Thyroid gland (tissue), 4 donors: ENCODE results near the gene SUPT20H. TPM values are rescaled to one million over a fixed set of nuclear protein-coding genes. Genes with fewer than 3 reads are reported as not detected.

Experiments used
- DNase-seq, 2 donors: peaks; one replicate each; pipeline ENCODE4 v3.0.0-alpha.2; 2019
- H3K27ac ChIP-seq, 3 donors: fragments of 200-600 bp; sonication (generic); 1 replicate in 2 of 3; 2 replicates in 1 of 3; pipeline ENCODE4 v1.5.1; 2016 to 2019; ENCODE audit warnings: mild to moderate bottlenecking in 1 of 3, moderate library complexity in 1 of 3
- H3K27me3 ChIP-seq: fragments of 200-600 bp; sonication (generic); one replicate; pipeline ENCODE4 v1.5.1; 2019
- H3K36me3 ChIP-seq, 2 donors: fragments of 200-600 bp; sonication (generic); one replicate each; pipeline ENCODE4 v1.5.1; 2016 to 2019
- H3K4me1 ChIP-seq, 2 donors: fragments of 200-600 bp; sonication (generic); one replicate each; pipeline ENCODE4 v1.5.1; 2017 to 2019
- H3K4me3 ChIP-seq, 3 donors: fragments of 200-600 bp; sonication (generic); replicated peaks in 1 of 3; 1 replicate in 2 of 3; 2 replicates in 1 of 3; pipeline ENCODE4 v1.5.1; 2016; ENCODE audit warnings: mild to moderate bottlenecking in 1 of 3
- H3K9me3 ChIP-seq: fragments of 200-600 bp; sonication (generic); one replicate; pipeline ENCODE4 v1.5.1; 2017
- CTCF ChIP-seq, 6 experiments: fragments of 200-600 bp in 3 of 6; fragments of 450-650 bp in 3 of 6; sonication (generic) in 3 of 6; IDR thresholded peaks; one replicate each; pipeline ENCODE4 v1.5.1; 2016 to 2019; ENCODE audit warnings: antibody characterized with exemption in 6 of 6, mild to moderate bottlenecking in 2 of 6, inconsistent platforms in 1 of 6, moderate library complexity in 1 of 6
- POLR2A ChIP-seq, 2 donors: fragments of 450-650 bp; IDR thresholded peaks; one replicate each; pipeline ENCODE4 v1.6.1; 2017; ENCODE audit warnings: antibody characterized with exemption in 2 of 2, mild to moderate bottlenecking in 2 of 2, moderate library complexity in 1 of 2
- WGBS, 2 donors: methylation state at CpG; one replicate each; pipeline ENCODE4 v1.1.5; 2017; 5-methylcytosine and 5-hydroxymethylcytosine counted together
- intact Hi-C: fragments of 100-400 bp; cut with DNase I; formaldehyde crosslinking; loops from one replicate; pipeline ENCODE4 v1.15.1; 2023
- total RNA-seq, 4 donors: library from RNA; depleted of rRNA; stranded (reverse); fragments of >200 nt; gene quantifications; one replicate each; pipeline ENCODE4 v1.2.3, GENCODE V29; 2016

Gene SUPT20H
- total RNA-seq, 4 donors from 2014 or later = 59.5 to 85.6 (median 72.9) TPM

- no peak for DNase-seq
- Histone ChIP-seq H3K27ac (no peak overlapping the region), H3K36me3 (no peaks in the 10 kb centered on the region), H3K4me3 (no peak overlapping the region), H3K4me1 (no peaks in the 10 kb centered on the region), H3K27me3 (no peaks in the 10 kb centered on the region), H3K9me3 (no peaks in the 10 kb centered on the region)
- WGBS, 2 donors = 84 to 85% methylated on average over 4 of the region's 4 CpGs
- TF ChIP-seq POLR2A (IDR thresholded peaks at IDR 0.05) = no peak
- TF ChIP-seq CTCF (IDR thresholded peaks at IDR 0.05) = no peak
- intact Hi-C loops = no loop called here
Measured at GRCh38 chr13:37097076-37097475, 37.6 kb upstream of the SUPT20H start.

- Histone ChIP-seq H3K36me3 (no peaks in the 10 kb centered on the region), H3K27ac (no peak overlapping the region), H3K9me3 (no peaks in the 10 kb centered on the region), H3K27me3 (no peaks in the 10 kb centered on the region), H3K4me3 (no peak overlapping the region), H3K4me1 (no peaks in the 10 kb centered on the region)
- no peak for TF ChIP-seq CTCF (IDR thresholded peaks at IDR 0.05)
- TF ChIP-seq POLR2A (IDR thresholded peaks at IDR 0.05) = no peak
- no peak for DNase-seq
- intact Hi-C loops = no loop called here
- 93 to 97% methylated on average over 4 of the region's 4 CpGs for WGBS, 2 donors
Measured at GRCh38 chr13:37094840-37095239, 35.4 kb upstream of the SUPT20H start.

- intact Hi-C loops = no loop called here
- H3K27me3 ChIP-seq = no peaks in the 10 kb centered on the region
- H3K4me1 ChIP-seq = no peaks in the 10 kb centered on the region
- no peak for DNase-seq
- H3K27ac ChIP-seq = no peak overlapping the region
- TF ChIP-seq CTCF (IDR thresholded peaks at IDR 0.05) (no peak), POLR2A (IDR thresholded peaks at IDR 0.05) (no peak)
- H3K4me3 ChIP-seq = no peak overlapping the region
- no peaks in the 10 kb centered on the region for H3K36me3 ChIP-seq
- WGBS, 2 donors = 7 to 15% methylated on average over 3 of the region's 3 CpGs
- H3K9me3 ChIP-seq = no peaks in the 10 kb centered on the region
Measured at GRCh38 chr13:37094099-37094498, 34.6 kb upstream of the SUPT20H start.

- DNase-seq = no peak
- WGBS, 2 donors = 85 to 86% methylated on average over 1 of the region's 1 CpG
- Histone ChIP-seq H3K4me1 (no peaks in the 10 kb centered on the region), H3K4me3 (no peak overlapping the region), H3K9me3 (no peaks in the 10 kb centered on the region), H3K27ac (no peak overlapping the region), H3K36me3 (no peaks in the 10 kb centered on the region), H3K27me3 (no peaks in the 10 kb centered on the region)
- intact Hi-C loops = no loop called here
- TF ChIP-seq POLR2A (IDR thresholded peaks at IDR 0.05) = no peak
- TF ChIP-seq CTCF (IDR thresholded peaks at IDR 0.05) = no peak
Measured at GRCh38 chr13:37091835-37092234, 32.3 kb upstream of the SUPT20H start.

- no peaks in the 10 kb centered on the region for H3K36me3 ChIP-seq
- no peaks in the 10 kb centered on the region for H3K27me3 ChIP-seq
- no peaks in the 10 kb centered on the region for H3K4me1 ChIP-seq
- H3K4me3 ChIP-seq = no peak overlapping the region
- no peak overlapping the region for H3K27ac ChIP-seq
- WGBS, 2 donors = 85 to 88% methylated on average over 2 of the region's 2 CpGs
- intact Hi-C loops = no loop called here
- TF ChIP-seq CTCF (IDR thresholded peaks at IDR 0.05) (no peak), POLR2A (IDR thresholded peaks at IDR 0.05) (no peak)
- no peaks in the 10 kb centered on the region for H3K9me3 ChIP-seq
- no peak for DNase-seq
Measured at GRCh38 chr13:37090912-37091311, 31.4 kb upstream of the SUPT20H start.
